ENCODE results near the gene ETS1. TPM values are rescaled to one million over a fixed set of nuclear protein-coding genes. Genes with fewer than 3 reads are reported as not detected.

Gene ETS1
- total RNA-seq, 4 donors from 2014 or later: 23.6 to 56.7 (median 29.2) TPM

- Histone ChIP-seq H3K4me3 (no peak overlapping the region), H3K36me3 (no peaks in the 10 kb centered on the region), H3K9me3 (no peaks in the 10 kb centered on the region), H3K4me1 (peaks cover 0 to 51% (median 18%) of the 10 kb centered on the region in 4 donors), H3K27ac (no peak overlapping the region), H3K27me3 (no peaks in the 10 kb centered on the region)
- in situ Hi-C loops (cut with MboI; ENCODE audit: low pct_ligation_motif_present in 1 of 4, low pct_unique_long_range_greater_than_20kb in 1 of 4, low sequenced_read_pairs in 3 of 4): no loop called here
- TF ChIP-seq EP300 (IDR thresholded peaks at IDR 0.05; ENCODE audit: low read depth) (no peak), POLR2A (IDR thresholded peaks at IDR 0.05) (no peak), CTCF (IDR thresholded peaks at IDR 0.05) (no peak), POLR2AphosphoS5 (IDR thresholded peaks at IDR 0.05) (no peak)
- no peak for DNase-seq
- intact Hi-C loops (cut with DNase I; ENCODE audit: low total_unique reads): no loop called here
- 71 to 72% methylated on average over 3 of the region's 3 CpGs for WGBS, 2 donors (ENCODE audit: low coverage in 1 of 2)
Observed at GRCh38 chr11:128415539-128415938, 171.8 kb downstream of the ETS1 start.

GRCh38 chr11:128412847-128413791 lies 174.2 kb downstream of the ETS1 start:
- Histone ChIP-seq H3K4me3 (no peak overlapping the region), H3K4me1 (peaks cover 0 to 52% (median 15%) of the 10 kb centered on the region in 4 donors), H3K27ac (peak overlapping the region in 3 of 4 donors; percentile 41 to 51 (median 50)), H3K36me3 (no peaks in the 10 kb centered on the region), H3K9me3 (no peaks in the 10 kb centered on the region), H3K27me3 (no peaks in the 10 kb centered on the region)
- WGBS, 2 donors (ENCODE audit: low coverage in 1 of 2): 58 to 71% methylated on average over 4 of the region's 4 CpGs
- intact Hi-C loops (cut with DNase I; ENCODE audit: low total_unique reads) (no loop called here), in situ Hi-C loops (cut with MboI; ENCODE audit: low pct_ligation_motif_present in 1 of 4, low pct_unique_long_range_greater_than_20kb in 1 of 4, low sequenced_read_pairs in 3 of 4) (no loop called here)
- TF ChIP-seq CTCF (IDR thresholded peaks at IDR 0.05) (no peak), POLR2AphosphoS5 (IDR thresholded peaks at IDR 0.05) (no peak), EP300 (IDR thresholded peaks at IDR 0.05; ENCODE audit: low read depth) (no peak), POLR2A (IDR thresholded peaks at IDR 0.05) (no peak)
- no peak for DNase-seq

- in situ Hi-C loops (cut with MboI; ENCODE audit: low pct_ligation_motif_present in 1 of 4, low pct_unique_long_range_greater_than_20kb in 1 of 4, low sequenced_read_pairs in 3 of 4): no loop called here
- 47 to 60% methylated on average over 1 to 5 of the region's 5 CpGs for WGBS, 2 donors (ENCODE audit: low coverage in 1 of 2)
- Histone ChIP-seq H3K9me3 (no peaks in the 10 kb centered on the region), H3K4me1 (peaks cover 0 to 39% (median 15%) of the 10 kb centered on the region in 4 donors), H3K27me3 (no peaks in the 10 kb centered on the region), H3K27ac (peak overlapping the region; percentile 40 to 51 (median 46)), H3K36me3 (no peaks in the 10 kb centered on the region), H3K4me3 (no peak overlapping the region)
- DNase-seq: no peak
- intact Hi-C loops (cut with DNase I; ENCODE audit: low total_unique reads): no loop called here
- TF ChIP-seq CTCF (IDR thresholded peaks at IDR 0.05): no peak
- TF ChIP-seq EP300 (IDR thresholded peaks at IDR 0.05; ENCODE audit: low read depth): no peak
- TF ChIP-seq POLR2AphosphoS5 (IDR thresholded peaks at IDR 0.05): no peak
- TF ChIP-seq POLR2A (IDR thresholded peaks at IDR 0.05): no peak
Observed at GRCh38 chr11:128411812-128412211, 175.5 kb downstream of the ETS1 start.

- H3K36me3 ChIP-seq: no peaks in the 10 kb centered on the region
- TF ChIP-seq POLR2A (IDR thresholded peaks at IDR 0.05) (no peak), CTCF (IDR thresholded peaks at IDR 0.05) (no peak), EP300 (IDR thresholded peaks at IDR 0.05; ENCODE audit: low read depth) (no peak), POLR2AphosphoS5 (IDR thresholded peaks at IDR 0.05) (no peak)
- H3K4me3 ChIP-seq: no peak overlapping the region
- no peaks in the 10 kb centered on the region for H3K9me3 ChIP-seq
- H3K4me1 ChIP-seq: peaks cover 0 to 41% (median 16%) of the 10 kb centered on the region in 4 donors
- DNase-seq: no peak
- H3K27me3 ChIP-seq: no peaks in the 10 kb centered on the region
- in situ Hi-C loops (cut with MboI; ENCODE audit: low pct_ligation_motif_present in 1 of 4, low pct_unique_long_range_greater_than_20kb in 1 of 4, low sequenced_read_pairs in 3 of 4): no loop called here
- H3K27ac ChIP-seq: peak overlapping the region; percentile 40 to 51 (median 46)
- intact Hi-C loops (cut with DNase I; ENCODE audit: low total_unique reads): no loop called here
Observed at GRCh38 chr11:128411150-128411549, 176.2 kb downstream of the ETS1 start.

All from transverse colon (tissue), 4 donors.